Kidney (tissue), 14 donors: Measurements from ENCODE around the gene NHERF2. TPM values are rescaled to one million over a fixed set of nuclear protein-coding genes. Genes with fewer than 3 reads are reported as not detected.

ENCODE experiments used
- DNase-seq, 5 donors: peaks; one replicate each; pipeline ENCODE4 v3.0.0-alpha.2; 2013 to 2020
- FAIRE-seq: peaks from 2 replicates; lab custom pipeline; 2012; peaks lifted over from hg19 to GRCh38; lab: Jason Lieb, UNC
- H3K27ac ChIP-seq, 2 donors: one replicate each; pipeline ENCODE4 v1.7.0; 2013; ENCODE audit warnings: low read depth in 2 of 2, low read length in 2 of 2, inconsistent platforms in 1 of 2
- H3K27me3 ChIP-seq: one replicate; pipeline ENCODE4 v1.7.1; 2013; ENCODE audit warnings: low read length, inconsistent platforms; ENCODE audit not compliant: control insufficient read depth, insufficient read depth
- H3K36me3 ChIP-seq, 3 donors: one replicate each; pipeline versions ENCODE4 v1.7.0 to v1.7.1; 2013; ENCODE audit warnings: low read length in 3 of 3, control low read depth in 1 of 3, inconsistent platforms in 1 of 3; ENCODE audit not compliant: insufficient read depth in 3 of 3, control insufficient read depth in 2 of 3
- H3K4me1 ChIP-seq, 3 donors: one replicate each; pipeline versions ENCODE4 v1.7.0 to v1.7.1; 2013; ENCODE audit warnings: low read length in 3 of 3, inconsistent platforms in 1 of 3, low read depth in 1 of 3; ENCODE audit not compliant: control insufficient read depth in 2 of 3, insufficient read depth in 2 of 3
- H3K4me3 ChIP-seq, 3 donors: one replicate each; pipeline versions ENCODE4 v1.7.0 to v1.8.1; 2013; ENCODE audit warnings: low read length in 3 of 3, control low read depth in 1 of 3, inconsistent platforms in 1 of 3
- H3K9ac ChIP-seq, 3 donors: one replicate each; pipeline versions ENCODE4 v1.7.0 to v1.7.1; 2013; ENCODE audit warnings: low read length in 3 of 3, control low read depth in 1 of 3, inconsistent platforms in 1 of 3
- H3K9me3 ChIP-seq, 3 donors: one replicate each; pipeline versions ENCODE4 v1.7.0 to v1.7.1; 2013; ENCODE audit warnings: low read length in 3 of 3, control low read depth in 1 of 3, inconsistent platforms in 1 of 3; ENCODE audit not compliant: control insufficient read depth in 2 of 3, insufficient read depth in 1 of 3
- intact Hi-C: fragments of 100-400 bp; cut with DNase I; formaldehyde crosslinking; loops from one replicate; pipeline ENCODE4 v1.11.1; 2022
- polyA plus RNA-seq: library from polyadenylated mRNA; stranded (reverse); fragments of 350-450 nt; fragmentation: Illumina TruSeq; extraction: RNeasy Lipid Tissue Mini Kit (QIAGEN cat#74804); gene quantifications from one replicate; pipeline ENCODE4 v1.2.3, GENCODE V29; 2014; ENCODE audit warnings: low read depth, low replicate concordance; ENCODE audit not compliant: insufficient read depth
- total RNA-seq: library from RNA; stranded (reverse); fragmentation: NEBNext Ultra II Directional; extraction: Animal tissue kit (Norgen Biotek cat#: 25700); gene quantifications from one replicate; pipeline ENCODE4 v1.2.1, GENCODE V29; 2021
- TF ChIP-seq, protein P1 (sequence below): IDR thresholded peaks from 3 replicates; pipeline ENCODE4 v1.5.1; 2012; ENCODE audit warnings: mild to moderate bottlenecking, moderate library complexity, borderline replicate concordance; ENCODE audit not compliant: insufficient read depth; ENCODE audit errors: extremely low read depth
- donor health status: control.
- donor health status: control.
- donor health status: control.
- donor health status: control.
- donor health status: control.
- donor health status: DM: yes; HTN: yes; CAD: no.
- donor health status: Normal renal cell carcinoma (clear cell type).

Gene NHERF2
- total and polyA plus RNA-seq, 2 donors from 2014 or later = 238 to 405 TPM

DNA sequence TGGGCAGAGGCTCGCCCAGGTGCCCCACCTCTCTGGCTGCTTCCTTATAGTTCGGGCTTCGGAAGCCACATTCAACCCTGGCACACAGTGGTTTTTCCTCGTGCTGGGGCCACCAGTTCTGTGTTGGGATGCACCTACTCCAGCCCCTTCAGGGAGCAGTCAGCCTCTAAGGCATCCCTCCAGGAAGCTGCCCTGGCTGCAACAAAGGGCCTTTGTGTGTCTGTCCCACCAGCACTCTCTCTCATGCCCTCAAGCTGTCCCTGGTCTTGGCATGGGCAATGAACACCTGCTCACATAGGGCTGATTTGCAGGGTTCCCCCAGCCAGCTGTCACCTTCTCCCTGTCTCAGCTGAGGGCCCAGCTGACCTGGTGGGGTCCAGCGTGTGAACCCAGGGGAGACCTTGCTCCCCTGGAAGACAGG is 44.7 kb upstream of the NHERF2 start:
- TF ChIP-seq, protein P1, sequence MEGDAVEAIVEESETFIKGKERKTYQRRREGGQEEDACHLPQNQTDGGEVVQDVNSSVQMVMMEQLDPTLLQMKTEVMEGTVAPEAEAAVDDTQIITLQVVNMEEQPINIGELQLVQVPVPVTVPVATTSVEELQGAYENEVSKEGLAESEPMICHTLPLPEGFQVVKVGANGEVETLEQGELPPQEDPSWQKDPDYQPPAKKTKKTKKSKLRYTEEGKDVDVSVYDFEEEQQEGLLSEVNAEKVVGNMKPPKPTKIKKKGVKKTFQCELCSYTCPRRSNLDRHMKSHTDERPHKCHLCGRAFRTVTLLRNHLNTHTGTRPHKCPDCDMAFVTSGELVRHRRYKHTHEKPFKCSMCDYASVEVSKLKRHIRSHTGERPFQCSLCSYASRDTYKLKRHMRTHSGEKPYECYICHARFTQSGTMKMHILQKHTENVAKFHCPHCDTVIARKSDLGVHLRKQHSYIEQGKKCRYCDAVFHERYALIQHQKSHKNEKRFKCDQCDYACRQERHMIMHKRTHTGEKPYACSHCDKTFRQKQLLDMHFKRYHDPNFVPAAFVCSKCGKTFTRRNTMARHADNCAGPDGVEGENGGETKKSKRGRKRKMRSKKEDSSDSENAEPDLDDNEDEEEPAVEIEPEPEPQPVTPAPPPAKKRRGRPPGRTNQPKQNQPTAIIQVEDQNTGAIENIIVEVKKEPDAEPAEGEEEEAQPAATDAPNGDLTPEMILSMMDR = no peak
- Histone ChIP-seq H3K27me3 (peaks cover 34% of the 10 kb centered on the region), H3K9ac (no peak overlapping the region), H3K4me3 (no peak overlapping the region), H3K27ac (no peak overlapping the region), H3K9me3 (no peaks in the 10 kb centered on the region), H3K4me1 (peaks cover 0 to 18% (median 8%) of the 10 kb centered on the region in 3 donors), H3K36me3 (peaks cover 0 to 13% (median 8%) of the 10 kb centered on the region in 3 donors)
- DNase-seq = peak in 1 of 5 donors; percentile 8
- intact Hi-C loops = no loop called here
- no peak for FAIRE-seq

DNA sequence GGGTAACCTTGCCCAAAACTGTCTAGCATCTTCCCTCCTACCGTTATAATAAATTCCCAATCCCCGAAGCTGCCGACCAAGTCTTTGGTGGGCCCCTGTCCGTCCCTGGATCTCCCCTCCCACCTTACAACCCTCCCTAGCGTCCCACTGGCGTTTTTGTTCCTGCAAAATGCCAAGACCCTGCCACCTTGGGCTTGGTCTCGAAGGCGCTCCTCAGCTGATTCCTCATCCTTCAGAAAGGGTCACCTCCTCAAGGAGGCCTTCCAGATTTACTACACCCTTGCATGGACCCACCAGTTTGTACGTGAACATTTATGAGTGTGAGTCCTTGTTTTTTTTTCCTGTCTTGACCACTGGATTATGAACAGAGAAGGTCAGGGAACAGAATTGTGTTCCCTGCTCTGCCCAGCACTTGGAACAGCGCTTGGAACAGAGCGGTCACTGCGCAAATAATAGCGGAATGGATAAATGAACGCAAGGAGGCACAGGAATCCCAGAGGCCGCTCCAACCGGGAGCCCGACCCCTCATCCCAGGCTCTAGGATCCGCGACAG is 43.6 kb upstream of the NHERF2 start:
- Histone ChIP-seq H3K4me1 (peaks cover 0 to 18% (median 8%) of the 10 kb centered on the region in 3 donors), H3K9ac (no peak overlapping the region), H3K27me3 (peaks cover 34% of the 10 kb centered on the region), H3K36me3 (peaks cover 0 to 12% (median 8%) of the 10 kb centered on the region in 3 donors), H3K4me3 (peak overlapping the region in 2 of 3 donors; percentile 49 to 66), H3K9me3 (no peaks in the 10 kb centered on the region), H3K27ac (no peak overlapping the region)
- TF ChIP-seq, protein P1 = no peak
- DNase-seq (no peak), FAIRE-seq (no peak)
- intact Hi-C loops = no loop called here

DNA sequence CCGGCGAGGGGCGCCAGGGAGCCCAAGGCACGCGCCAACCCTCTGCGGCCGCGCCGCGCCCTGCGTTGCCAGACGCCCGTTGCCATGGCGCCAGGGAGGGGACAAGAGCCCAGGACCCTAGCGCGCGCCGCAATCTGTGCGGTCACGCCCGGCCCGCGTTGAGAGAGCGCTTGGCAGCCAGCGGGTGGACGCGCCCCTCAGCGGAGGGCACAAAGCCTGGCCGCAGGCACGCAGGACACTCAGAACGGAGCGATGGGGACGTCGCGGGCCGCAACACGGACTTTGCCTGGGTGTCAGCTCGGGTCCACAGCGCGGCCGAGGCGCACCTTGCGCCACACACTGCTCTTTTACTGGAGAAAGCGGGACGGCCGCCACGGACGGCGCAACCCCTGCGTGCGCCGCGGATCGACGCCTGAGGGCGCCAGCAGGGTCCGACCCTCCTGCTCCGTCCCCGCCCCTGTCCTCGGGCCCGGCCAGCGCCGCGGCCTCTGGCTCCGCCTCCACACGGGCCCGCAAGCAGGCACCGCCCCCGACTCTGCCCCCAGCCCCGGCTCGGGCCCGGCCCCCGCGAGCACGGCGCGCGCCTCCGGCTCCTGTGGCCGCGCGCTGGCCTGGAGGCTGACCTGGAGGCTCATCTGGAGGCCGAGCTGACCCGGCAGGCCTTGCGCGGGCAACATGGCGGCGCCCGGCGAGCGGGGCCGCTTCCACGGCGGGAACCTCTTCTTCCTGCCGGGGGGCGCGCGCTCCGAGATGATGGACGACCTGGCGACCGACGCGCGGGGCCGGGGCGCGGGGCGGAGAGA is 43.0 kb upstream of the NHERF2 start, which contains the start of gene GFER:
TSS of gene GFER (plus strand) at position 650 of the 803 bp plus-strand sequence. CDS start at position 676, 26 bp downstream.
- no peaks in the 10 kb centered on the region for H3K9me3 ChIP-seq
- H3K27me3 ChIP-seq = peaks cover 37% of the 10 kb centered on the region
- H3K4me1 ChIP-seq = peaks cover 0 to 21% (median 8%) of the 10 kb centered on the region in 3 donors
- FAIRE-seq = no peak
- peaks cover 0 to 12% (median 8%) of the 10 kb centered on the region in 3 donors for H3K36me3 ChIP-seq
- peak; percentile 92 to 97 (median 96) for DNase-seq
- H3K9ac ChIP-seq = peak within 1 kb of the TSS in 2 of 3 donors; percentile 8 to 67
- TF ChIP-seq, protein P1 = peak; percentile 26
- intact Hi-C loops = no loop called here
- peak within 1 kb of the TSS; percentile 34 to 51 for H3K27ac ChIP-seq
- peak within 1 kb of the TSS; percentile 49 to 67 (median 56) for H3K4me3 ChIP-seq
